K562 (cell line): ENCODE results near the gene NEK5. TPM values are rescaled to one million over a fixed set of nuclear protein-coding genes. Genes with fewer than 3 reads are reported as not detected.

Source experiments
- ATAC-seq: fragments of 200-7000 bp; cut with Tn5 transposase; 3 replicates; pipeline ENCODE4 v1.9.1; 2020; ENCODE audit warnings: moderate library complexity
- BruUV-seq: library from RNA; stranded (reverse); fragments of 400-500 nt; replicated peaks from 2 replicates; lab custom pipeline; 2021; lab: Mats Ljungman, UMichigan
- CTCF ChIA-PET: fragments of 300-600 bp; formaldehyde crosslinking; extraction: SDS; loops from one replicate; lab custom pipeline; 2021; ENCODE audit warnings: low intra/inter-chr PET ratio; lab: Yijun Ruan, JAX
- POLR2A ChIA-PET: fragments of 300-600, 350-650 bp; sonication (Branson Sonifier 250); formaldehyde crosslinking; extraction: SDS; loops from one replicate; lab custom pipeline; 2021; ENCODE audit warnings: antibody characterized with exemption, inconsistent platforms; lab: Yijun Ruan, JAX
- DNase-seq, 4 experiments: peaks; one replicate each; pipeline versions ENCODE4 v3.0.0 to v3.0.0-alpha.2; 2011 to 2018; ENCODE audit warnings: low spot score in 3 of 4, mixed read lengths in 3 of 4; ENCODE audit errors: extremely low read depth in 1 of 4
- FAIRE-seq: peaks from 2 replicates; lab custom pipeline; 2011; peaks lifted over from hg19 to GRCh38; lab: Jason Lieb, UNC
- H2AFZ ChIP-seq: 2 replicates; pipeline ENCODE4 v1.6.0; 2011; ENCODE audit warnings: low read depth, low read length, control low read depth, inconsistent platforms
- H3K27ac ChIP-seq: fragments of 200-600 bp; 3 replicates; pipeline ENCODE4 v1.8.0; 2011; ENCODE audit warnings: low read depth, mild to moderate bottlenecking, control low read depth, inconsistent platforms, low read length, moderate library complexity, mixed read lengths; ENCODE audit errors: extremely low read depth
- H3K27me3 ChIP-seq, 2 experiments: fragments of 300-600 bp in 1 of 2; 2 replicates in 1 of 2; 3 replicates in 1 of 2; pipeline versions ENCODE4 v1.6.0 to v1.8.0; 2011; ENCODE audit warnings: inconsistent platforms in 2 of 2, low read length in 2 of 2, mild to moderate bottlenecking in 1 of 2, mixed read lengths in 1 of 2, moderate library complexity in 1 of 2; ENCODE audit not compliant: control insufficient read depth in 2 of 2, insufficient read depth in 2 of 2
- H3K36me3 ChIP-seq: fragments of 300-600 bp; 3 replicates; pipeline ENCODE4 v1.8.0; 2011; ENCODE audit warnings: mild to moderate bottlenecking, low read length, inconsistent platforms; ENCODE audit not compliant: control insufficient read depth, insufficient read depth
- H3K4me1 ChIP-seq, 2 experiments: fragments of 200-600 bp in 1 of 2; replicated peaks in 1 of 2; 2 replicates in 1 of 2; 3 replicates in 1 of 2; pipeline versions ENCODE4 v1.5.1 to v1.8.0; 2011; ENCODE audit warnings: inconsistent platforms in 2 of 2, low read length in 2 of 2, mild to moderate bottlenecking in 1 of 2, mixed read lengths in 1 of 2, moderate library complexity in 1 of 2; ENCODE audit not compliant: control insufficient read depth in 2 of 2, insufficient read depth in 2 of 2
- H3K4me2 ChIP-seq: 2 replicates; pipeline ENCODE4 v1.6.1; 2011; ENCODE audit warnings: low read length, control low read depth, inconsistent platforms, mixed read lengths; ENCODE audit not compliant: insufficient read depth
- H3K4me3 ChIP-seq: fragments of 200-600 bp; sonication (generic), shearing (Covaris generic); 2 replicates; pipeline ENCODE4 v1.5.1; 2016; ENCODE audit warnings: control low read depth, inconsistent platforms
- H3K79me2 ChIP-seq: fragments of 200-600 bp; 3 replicates; pipeline ENCODE4 v1.8.0; 2011; ENCODE audit warnings: low read length, inconsistent platforms; ENCODE audit not compliant: control insufficient read depth, insufficient read depth
- H3K9ac ChIP-seq, 2 experiments: 2 replicates each; pipeline versions ENCODE4 v1.6.0 to v1.6.1; 2011; ENCODE audit warnings: low read depth in 2 of 2, low read length in 2 of 2, control low read depth in 1 of 2, inconsistent platforms in 1 of 2, mild to moderate bottlenecking in 1 of 2, mixed read lengths in 1 of 2; ENCODE audit not compliant: insufficient read depth in 1 of 2
- H3K9me1 ChIP-seq: one replicate; pipeline ENCODE4 v1.6.0; 2011; ENCODE audit warnings: inconsistent platforms, mild to moderate bottlenecking, low read length, moderate library complexity; ENCODE audit not compliant: control insufficient read depth, insufficient read depth
- H3K9me3 ChIP-seq: replicated peaks from 2 replicates; pipeline ENCODE4 v1.5.1; 2011; ENCODE audit warnings: low read depth, low read length, inconsistent platforms; ENCODE audit not compliant: control insufficient read depth, insufficient read depth
- H4K20me1 ChIP-seq: replicated peaks from 2 replicates; pipeline ENCODE4 v1.6.1; 2011; ENCODE audit warnings: low read length, inconsistent platforms, mixed read lengths; ENCODE audit not compliant: control insufficient read depth, insufficient read depth
- HDAC3 ChIP-seq: fragments of 450-650 bp; IDR thresholded peaks from 2 replicates; pipeline ENCODE4 v1.6.1; 2018; ENCODE audit warnings: borderline replicate concordance, mild to moderate bottlenecking, moderate library complexity; ENCODE audit not compliant: partially characterized antibody
- LCOR ChIP-seq: sonication (generic); formaldehyde crosslinking; IDR thresholded peaks from 2 replicates; pipeline ENCODE4 v1.8.0; 2022; ENCODE audit warnings: mild to moderate bottlenecking, missing genetic modification reagents
- MXI1 ChIP-seq: IDR thresholded peaks from 2 replicates; pipeline ENCODE4 v1.6.1; 2011; ENCODE audit warnings: low read depth, mild to moderate bottlenecking, improper control_type of control experiment, low read length
- PRPF4 ChIP-seq: fragments of 200-400 bp; formaldehyde crosslinking; IDR thresholded peaks from one replicate; pipeline ENCODE4 v1.6.1; 2017; ENCODE audit warnings: low read length, low read depth, mild to moderate bottlenecking; ENCODE audit not compliant: insufficient read depth, poor library complexity, severe bottlenecking
- XRCC4 ChIP-seq: IDR thresholded peaks from one replicate; pipeline ENCODE4 v1.6.1; 2011; ENCODE audit not compliant: insufficient read depth, insufficient read length; ENCODE audit errors: extremely low read depth
- ZFX ChIP-seq: sonication (generic); formaldehyde crosslinking; IDR thresholded peaks from 2 replicates; pipeline ENCODE4 v1.8.0; 2022; ENCODE audit warnings: mild to moderate bottlenecking, missing genetic modification reagents, moderate library complexity
- ZNF785 ChIP-seq: fragments of 250-450 bp; sonication (Bioruptor Pico); IDR thresholded peaks from 2 replicates; pipeline ENCODE4 v1.4.0; 2020; ENCODE audit warnings: mild to moderate bottlenecking
- WGBS: fragments of 100-300 bp; shearing (Covaris generic); methylation state at CpG from one replicate; pipeline ENCODE4 v1.1.6; 2016; ENCODE audit warnings: low coverage, mixed read lengths; ENCODE audit not compliant: insufficient coverage; ENCODE audit errors: missing lambda C conversion rate; 5-methylcytosine and 5-hydroxymethylcytosine counted together
- in situ Hi-C: fragments of 300-500 bp; cut with MboI; formaldehyde crosslinking; loops from 4 replicates; pipeline ENCODE4 v1.15.0; 2018; ENCODE audit warnings: inconsistent platforms, mixed read lengths
- intact Hi-C: fragments of 100-400 bp; cut with micrococcal nuclease; formaldehyde crosslinking; loops from 2 replicates; pipeline ENCODE4 v1.14.2; 2022
- polyA plus RNA-seq, 8 experiments: library from polyadenylated mRNA; depleted of rRNA in 4 of 8; stranded (reverse) in 5 of 8; unstranded in 3 of 8; fragments of >200 nt; fragmentation: Nextera tagmentation in 2 of 8; fragmentation: Illumina TruSeq in 1 of 8; extraction: Ambion mirVana in 2 of 8; extraction: Trizol in 1 of 8; gene quantifications; 2 replicates each; pipeline versions ENCODE4 v1.2.1 to v1.2.3, GENCODE V29; 2011 to 2014; ENCODE audit warnings: inconsistent platforms in 1 of 8, missing spikeins in 1 of 8
- total RNA-seq, 7 experiments: library from RNA; depleted of rRNA in 6 of 7; stranded (reverse); fragments of >200 nt in 6 of 7; fragmentation: Illumina TruSeq in 2 of 7; extraction: Trizol in 2 of 7; gene quantifications; 2 replicates each; pipeline versions ENCODE4 v1.2.1 to v1.2.3, GENCODE V29; 2011 to 2021; ENCODE audit warnings: low replicate concordance in 1 of 7
- TF ChIP-seq, protein P1 (sequence below): fragments of 200-600 bp; sonication (generic); IDR thresholded peaks from one replicate; pipeline ENCODE4 v1.6.1; 2012; ENCODE audit warnings: mild to moderate bottlenecking, low read depth, low read length, inconsistent platforms

Gene NEK5
- total and polyA plus RNA-seq, 9 of the 15 experiments (the other 6 are each of a cell fraction or from before 2014, with no cell fraction given), result 0.09 to 0.44 (median 0.33) TPM

DNA sequence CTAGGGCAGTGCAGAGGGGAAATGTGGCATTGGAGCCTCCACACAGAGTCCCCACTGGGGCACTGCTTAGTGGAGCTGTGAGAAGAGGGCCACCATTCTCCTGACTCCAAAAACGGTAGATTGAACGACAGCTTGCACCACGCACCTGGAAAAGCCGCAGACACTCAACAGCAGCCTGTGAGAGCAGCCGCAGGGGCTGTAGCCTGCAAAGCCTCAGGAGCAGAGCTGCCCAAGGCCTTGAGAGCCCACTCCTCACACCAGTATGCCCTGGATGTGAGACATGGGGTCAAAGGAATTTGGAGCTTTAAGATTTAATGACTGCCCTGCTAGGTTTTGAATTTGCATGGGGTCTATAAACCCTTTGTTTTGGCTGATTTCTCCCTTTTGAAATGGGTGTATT lies 31.7 kb downstream of the NEK5 start:
- POLR2A ChIA-PET, result no interaction called here
- Histone ChIP-seq H2AFZ (no peak overlapping the region), H3K4me2 (no peak overlapping the region), H3K27ac (no peak overlapping the region), H3K9me3 (no peaks in the 10 kb centered on the region), H3K4me3 (no peak overlapping the region), H3K36me3 (no peaks in the 10 kb centered on the region), H3K79me2 (no peaks in the 10 kb centered on the region), H3K9me1 (no peaks in the 10 kb centered on the region), H3K4me1 (no peaks in the 10 kb centered on the region), H3K27me3 (no peaks in the 10 kb centered on the region), H3K9ac (no peak overlapping the region), H4K20me1 (no peaks in the 10 kb centered on the region)
- intact Hi-C loops (no loop called here), in situ Hi-C loops (no loop called here)
- ATAC-seq, result no peak
- CTCF ChIA-PET, result no interaction called here
- FAIRE-seq, result no peak
- BruUV-seq, result no TSS peak
- 50% methylated on average over 5 of the region's 5 CpGs for WGBS
- TF ChIP-seq XRCC4 (no peak), PRPF4 (no peak), LCOR (CRISPR knock-in tag) (no peak), MXI1 (no peak), HDAC3 (no peak), ZFX (CRISPR knock-in tag) (no peak), ZNF785 (CRISPR knock-in tag) (no peak)
- TF ChIP-seq, protein P1, sequence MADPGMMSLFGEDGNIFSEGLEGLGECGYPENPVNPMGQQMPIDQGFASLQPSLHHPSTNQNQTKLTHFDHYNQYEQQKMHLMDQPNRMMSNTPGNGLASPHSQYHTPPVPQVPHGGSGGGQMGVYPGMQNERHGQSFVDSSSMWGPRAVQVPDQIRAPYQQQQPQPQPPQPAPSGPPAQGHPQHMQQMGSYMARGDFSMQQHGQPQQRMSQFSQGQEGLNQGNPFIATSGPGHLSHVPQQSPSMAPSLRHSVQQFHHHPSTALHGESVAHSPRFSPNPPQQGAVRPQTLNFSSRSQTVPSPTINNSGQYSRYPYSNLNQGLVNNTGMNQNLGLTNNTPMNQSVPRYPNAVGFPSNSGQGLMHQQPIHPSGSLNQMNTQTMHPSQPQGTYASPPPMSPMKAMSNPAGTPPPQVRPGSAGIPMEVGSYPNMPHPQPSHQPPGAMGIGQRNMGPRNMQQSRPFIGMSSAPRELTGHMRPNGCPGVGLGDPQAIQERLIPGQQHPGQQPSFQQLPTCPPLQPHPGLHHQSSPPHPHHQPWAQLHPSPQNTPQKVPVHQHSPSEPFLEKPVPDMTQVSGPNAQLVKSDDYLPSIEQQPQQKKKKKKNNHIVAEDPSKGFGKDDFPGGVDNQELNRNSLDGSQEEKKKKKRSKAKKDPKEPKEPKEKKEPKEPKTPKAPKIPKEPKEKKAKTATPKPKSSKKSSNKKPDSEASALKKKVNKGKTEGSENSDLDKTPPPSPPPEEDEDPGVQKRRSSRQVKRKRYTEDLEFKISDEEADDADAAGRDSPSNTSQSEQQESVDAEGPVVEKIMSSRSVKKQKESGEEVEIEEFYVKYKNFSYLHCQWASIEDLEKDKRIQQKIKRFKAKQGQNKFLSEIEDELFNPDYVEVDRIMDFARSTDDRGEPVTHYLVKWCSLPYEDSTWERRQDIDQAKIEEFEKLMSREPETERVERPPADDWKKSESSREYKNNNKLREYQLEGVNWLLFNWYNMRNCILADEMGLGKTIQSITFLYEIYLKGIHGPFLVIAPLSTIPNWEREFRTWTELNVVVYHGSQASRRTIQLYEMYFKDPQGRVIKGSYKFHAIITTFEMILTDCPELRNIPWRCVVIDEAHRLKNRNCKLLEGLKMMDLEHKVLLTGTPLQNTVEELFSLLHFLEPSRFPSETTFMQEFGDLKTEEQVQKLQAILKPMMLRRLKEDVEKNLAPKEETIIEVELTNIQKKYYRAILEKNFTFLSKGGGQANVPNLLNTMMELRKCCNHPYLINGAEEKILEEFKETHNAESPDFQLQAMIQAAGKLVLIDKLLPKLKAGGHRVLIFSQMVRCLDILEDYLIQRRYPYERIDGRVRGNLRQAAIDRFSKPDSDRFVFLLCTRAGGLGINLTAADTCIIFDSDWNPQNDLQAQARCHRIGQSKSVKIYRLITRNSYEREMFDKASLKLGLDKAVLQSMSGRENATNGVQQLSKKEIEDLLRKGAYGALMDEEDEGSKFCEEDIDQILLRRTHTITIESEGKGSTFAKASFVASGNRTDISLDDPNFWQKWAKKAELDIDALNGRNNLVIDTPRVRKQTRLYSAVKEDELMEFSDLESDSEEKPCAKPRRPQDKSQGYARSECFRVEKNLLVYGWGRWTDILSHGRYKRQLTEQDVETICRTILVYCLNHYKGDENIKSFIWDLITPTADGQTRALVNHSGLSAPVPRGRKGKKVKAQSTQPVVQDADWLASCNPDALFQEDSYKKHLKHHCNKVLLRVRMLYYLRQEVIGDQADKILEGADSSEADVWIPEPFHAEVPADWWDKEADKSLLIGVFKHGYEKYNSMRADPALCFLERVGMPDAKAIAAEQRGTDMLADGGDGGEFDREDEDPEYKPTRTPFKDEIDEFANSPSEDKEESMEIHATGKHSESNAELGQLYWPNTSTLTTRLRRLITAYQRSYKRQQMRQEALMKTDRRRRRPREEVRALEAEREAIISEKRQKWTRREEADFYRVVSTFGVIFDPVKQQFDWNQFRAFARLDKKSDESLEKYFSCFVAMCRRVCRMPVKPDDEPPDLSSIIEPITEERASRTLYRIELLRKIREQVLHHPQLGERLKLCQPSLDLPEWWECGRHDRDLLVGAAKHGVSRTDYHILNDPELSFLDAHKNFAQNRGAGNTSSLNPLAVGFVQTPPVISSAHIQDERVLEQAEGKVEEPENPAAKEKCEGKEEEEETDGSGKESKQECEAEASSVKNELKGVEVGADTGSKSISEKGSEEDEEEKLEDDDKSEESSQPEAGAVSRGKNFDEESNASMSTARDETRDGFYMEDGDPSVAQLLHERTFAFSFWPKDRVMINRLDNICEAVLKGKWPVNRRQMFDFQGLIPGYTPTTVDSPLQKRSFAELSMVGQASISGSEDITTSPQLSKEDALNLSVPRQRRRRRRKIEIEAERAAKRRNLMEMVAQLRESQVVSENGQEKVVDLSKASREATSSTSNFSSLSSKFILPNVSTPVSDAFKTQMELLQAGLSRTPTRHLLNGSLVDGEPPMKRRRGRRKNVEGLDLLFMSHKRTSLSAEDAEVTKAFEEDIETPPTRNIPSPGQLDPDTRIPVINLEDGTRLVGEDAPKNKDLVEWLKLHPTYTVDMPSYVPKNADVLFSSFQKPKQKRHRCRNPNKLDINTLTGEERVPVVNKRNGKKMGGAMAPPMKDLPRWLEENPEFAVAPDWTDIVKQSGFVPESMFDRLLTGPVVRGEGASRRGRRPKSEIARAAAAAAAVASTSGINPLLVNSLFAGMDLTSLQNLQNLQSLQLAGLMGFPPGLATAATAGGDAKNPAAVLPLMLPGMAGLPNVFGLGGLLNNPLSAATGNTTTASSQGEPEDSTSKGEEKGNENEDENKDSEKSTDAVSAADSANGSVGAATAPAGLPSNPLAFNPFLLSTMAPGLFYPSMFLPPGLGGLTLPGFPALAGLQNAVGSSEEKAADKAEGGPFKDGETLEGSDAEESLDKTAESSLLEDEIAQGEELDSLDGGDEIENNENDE, result no peak
- DNase-seq, result no peak
